Uterus (tissue), 4 donors: ENCODE measurements around the gene FETUB. TPM values are rescaled to one million over a fixed set of nuclear protein-coding genes. Genes with fewer than 3 reads are reported as not detected.

Experiments
- DNase-seq, 2 donors: peaks; one replicate each; pipeline ENCODE4 v3.0.0-alpha.2; 2019 to 2020
- H3K27ac ChIP-seq, 2 donors: fragments of 200-600 bp; sonication (generic); 1 replicate in 1 of 2; 2 replicates in 1 of 2; pipeline ENCODE4 v1.5.1; 2016 to 2018
- H3K27me3 ChIP-seq, 2 donors: fragments of 200-600 bp; sonication (generic); one replicate each; pipeline ENCODE4 v1.5.1; 2018 to 2019; ENCODE audit warnings: control low read depth in 1 of 2
- H3K36me3 ChIP-seq, 2 donors: fragments of 200-600 bp; sonication (generic); one replicate each; pipeline ENCODE4 v1.5.1; 2019; ENCODE audit warnings: control low read depth in 1 of 2
- H3K4me1 ChIP-seq, 2 donors: fragments of 200-600 bp; sonication (generic); one replicate each; pipeline ENCODE4 v1.5.1; 2018 to 2019; ENCODE audit warnings: control low read depth in 1 of 2
- H3K4me3 ChIP-seq, 2 donors: fragments of 200-600 bp; sonication (generic); 1 replicate in 1 of 2; 2 replicates in 1 of 2; pipeline ENCODE4 v1.5.1; 2018 to 2019; ENCODE audit warnings: mild to moderate bottlenecking in 1 of 2
- H3K9me3 ChIP-seq, 2 donors: fragments of 200-600 bp; sonication (generic); one replicate each; pipeline ENCODE4 v1.5.1; 2019; ENCODE audit warnings: control low read depth in 1 of 2
- CTCF ChIP-seq, 4 experiments: fragments of 200-600 bp in 2 of 4; fragments of 450-650 bp in 2 of 4; sonication (generic) in 2 of 4; IDR thresholded peaks; one replicate each; pipeline ENCODE4 v1.5.1; 2016 to 2019; ENCODE audit warnings: antibody characterized with exemption in 4 of 4, mild to moderate bottlenecking in 2 of 4, moderate library complexity in 1 of 4
- POLR2A ChIP-seq, 2 donors: fragments of 450-650 bp; IDR thresholded peaks; one replicate each; pipeline ENCODE4 v1.6.1; 2016; ENCODE audit warnings: antibody characterized with exemption in 2 of 2, mild to moderate bottlenecking in 1 of 2, moderate library complexity in 1 of 2
- intact Hi-C: fragments of 100-400 bp; cut with DNase I; formaldehyde crosslinking; loops from one replicate; pipeline ENCODE4 v1.15.1; 2023; ENCODE audit warnings: low total_unique reads
- total RNA-seq, 4 donors: library from RNA; depleted of rRNA in 3 of 4; stranded (reverse); fragments of >200 nt in 3 of 4; gene quantifications; one replicate each; pipeline versions ENCODE4 v1.1.0 to v1.2.4, GENCODE V29; 2014 to 2023
- donor health status: DM: yes; HTN: yes; CAD: no.

The FETUB gene
- total RNA-seq, 4 donors from 2014 or later: not detected

- TF ChIP-seq CTCF (IDR thresholded peaks at IDR 0.05): no peak
- no peak for TF ChIP-seq POLR2A (IDR thresholded peaks at IDR 0.05)
- intact Hi-C loops: no loop called here
These were observed 30.9 kb downstream of the FETUB start for GRCh38 chr3:186671051-186671450.

GRCh38 chr3:186678604-186679003 is 38.4 kb downstream of the FETUB start:
- Histone ChIP-seq H3K9me3 (no peaks in the 10 kb centered on the region), H3K27me3 (no peaks in the 10 kb centered on the region), H3K36me3 (no peaks in the 10 kb centered on the region), H3K27ac (no peak overlapping the region), H3K4me1 (no peaks in the 10 kb centered on the region), H3K4me3 (no peak overlapping the region)
- no peak for DNase-seq
- TF ChIP-seq POLR2A (IDR thresholded peaks at IDR 0.05) (no peak), CTCF (IDR thresholded peaks at IDR 0.05) (no peak)
- intact Hi-C loops: no loop called here

More at GRCh38 chr3:186671051-186671450, 30.9 kb downstream of the FETUB start:
- Histone ChIP-seq H3K36me3 (no peaks in the 10 kb centered on the region), H3K9me3 (no peaks in the 10 kb centered on the region), H3K27me3 (no peaks in the 10 kb centered on the region), H3K27ac (no peak overlapping the region), H3K4me3 (no peak overlapping the region), H3K4me1 (no peaks in the 10 kb centered on the region)
- no peak for DNase-seq

- TF ChIP-seq POLR2A (IDR thresholded peaks at IDR 0.05) (no peak), CTCF (IDR thresholded peaks at IDR 0.05) (no peak)
- no peak for DNase-seq
- Histone ChIP-seq H3K27ac (no peak overlapping the region), H3K4me1 (no peaks in the 10 kb centered on the region), H3K36me3 (no peaks in the 10 kb centered on the region), H3K27me3 (no peaks in the 10 kb centered on the region), H3K4me3 (no peak overlapping the region), H3K9me3 (no peaks in the 10 kb centered on the region)
- intact Hi-C loops: no loop called here
These were observed 39.0 kb downstream of the FETUB start for GRCh38 chr3:186679151-186679550.

- no peaks in the 10 kb centered on the region for H3K9me3 ChIP-seq
- intact Hi-C loops: no loop called here
These were observed 40.7 kb downstream of the FETUB start for GRCh38 chr3:186680869-186681268.

GRCh38 chr3:186682812-186683211 is 42.6 kb downstream of the FETUB start:
- TF ChIP-seq CTCF (IDR thresholded peaks at IDR 0.05): no peak
- TF ChIP-seq POLR2A (IDR thresholded peaks at IDR 0.05): no peak
- Histone ChIP-seq H3K36me3 (no peaks in the 10 kb centered on the region), H3K9me3 (no peaks in the 10 kb centered on the region), H3K4me3 (no peak overlapping the region), H3K27ac (no peak overlapping the region), H3K4me1 (no peaks in the 10 kb centered on the region), H3K27me3 (no peaks in the 10 kb centered on the region)
- DNase-seq: no peak
- intact Hi-C loops: no loop called here

More at GRCh38 chr3:186680869-186681268, 40.7 kb downstream of the FETUB start:
- H3K4me3 ChIP-seq: no peak overlapping the region
- H3K36me3 ChIP-seq: no peaks in the 10 kb centered on the region
- DNase-seq: no peak
- H3K4me1 ChIP-seq: no peaks in the 10 kb centered on the region
- H3K27ac ChIP-seq: no peak overlapping the region
- TF ChIP-seq CTCF (IDR thresholded peaks at IDR 0.05): no peak
- no peak for TF ChIP-seq POLR2A (IDR thresholded peaks at IDR 0.05)
- H3K27me3 ChIP-seq: no peaks in the 10 kb centered on the region
